Adrenal gland (tissue), 5 donors: Measurements from ENCODE around the gene LAMB1.

Experiments used
- CTCF ChIP-seq, 6 experiments: fragments of 450-650 bp in 4 of 6; fragments of 200-600 bp in 2 of 6; sonication (generic) in 1 of 6; IDR thresholded peaks; 1 replicate in 5 of 6; 2 replicates in 1 of 6; pipeline versions ENCODE4 v1.5.1 to v1.8.0; 2016 to 2021; ENCODE audit warnings: antibody characterized with exemption in 6 of 6, mild to moderate bottlenecking in 2 of 6, moderate library complexity in 1 of 6
- POLR2A ChIP-seq, 2 donors: fragments of 450-650 bp; IDR thresholded peaks; one replicate each; pipeline ENCODE4 v1.6.1; 2017; ENCODE audit warnings: antibody characterized with exemption in 2 of 2, mild to moderate bottlenecking in 2 of 2, moderate library complexity in 1 of 2
- donor health status: DM: no; HTN: no; CAD: no.

GRCh38 chr7:107962817-107963216 lies 40.1 kb downstream of the LAMB1 start:
- TF ChIP-seq POLR2A (IDR thresholded peaks at IDR 0.05) (no peak), CTCF (IDR thresholded peaks at IDR 0.05) (no peak)
